Measurements from ENCODE around the gene MTMR8.
"Not testable (repeated sequence)": the region's sequence is repeated elsewhere in the genome, so short reads cannot be mapped to it uniquely, and the experiment has no call there.

MTMR8 gene

GRCh38 chrX:64394874-64395567, at the start of gene MTMR8:
Gene MTMR8, minus strand, starts transcription at chrX:64395452. Its CDS starts 89 bp downstream, at chrX:64395363.
- peak; percentile 51 to 63 for DNase-seq (ENCODE audit: low read depth in 1 of 2, low spot score in 1 of 2)

DNA sequence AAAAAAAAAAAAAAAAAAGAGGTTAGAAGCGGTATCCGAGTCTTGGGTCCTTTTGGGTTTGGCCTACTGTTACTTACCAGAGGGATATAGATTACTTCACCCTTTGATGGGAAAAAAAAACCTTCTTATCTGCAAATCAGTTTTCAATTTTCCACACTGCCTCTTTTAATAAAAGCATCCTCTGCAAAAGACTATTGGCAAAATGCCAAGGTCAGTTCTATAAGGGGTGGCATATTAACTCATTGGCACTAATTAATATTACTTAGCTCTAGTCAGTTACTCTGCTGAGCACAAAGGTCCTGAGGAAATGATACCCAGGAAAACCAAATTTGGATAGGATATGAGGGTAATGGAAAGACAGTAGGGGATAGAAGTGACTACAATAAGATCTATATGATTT, 44.3 kb upstream of the MTMR8 start:
- DNase-seq (ENCODE audit: low read depth in 1 of 2, low spot score in 1 of 2): no peak

- DNase-seq (ENCODE audit: low read depth in 1 of 2, low spot score in 1 of 2): no peak
Measured at GRCh38 chrX:64437665-64438064, 42.4 kb upstream of the MTMR8 start.

DNA sequence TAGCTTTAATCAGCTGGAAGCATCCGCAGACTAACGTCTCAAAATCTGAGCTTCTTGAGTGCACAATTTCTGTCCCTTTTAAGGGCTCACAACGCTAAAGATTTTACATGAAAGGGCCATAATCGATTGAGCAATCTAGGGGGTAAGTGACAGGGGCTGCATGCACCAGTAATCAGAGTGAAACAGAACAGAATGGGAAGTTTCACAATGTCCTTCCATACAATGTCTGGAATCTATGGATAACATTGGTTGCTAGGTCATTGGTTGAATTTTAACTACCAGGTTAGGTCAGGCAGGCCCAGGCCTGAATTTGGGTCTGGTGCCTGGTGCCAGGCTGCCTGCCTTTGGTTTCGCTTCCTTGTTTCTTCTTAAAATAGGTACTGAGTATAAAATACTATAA, 42.0 kb upstream of the MTMR8 start:
- no peak for DNase-seq (ENCODE audit: low read depth in 1 of 2, low spot score in 1 of 2)

DNA sequence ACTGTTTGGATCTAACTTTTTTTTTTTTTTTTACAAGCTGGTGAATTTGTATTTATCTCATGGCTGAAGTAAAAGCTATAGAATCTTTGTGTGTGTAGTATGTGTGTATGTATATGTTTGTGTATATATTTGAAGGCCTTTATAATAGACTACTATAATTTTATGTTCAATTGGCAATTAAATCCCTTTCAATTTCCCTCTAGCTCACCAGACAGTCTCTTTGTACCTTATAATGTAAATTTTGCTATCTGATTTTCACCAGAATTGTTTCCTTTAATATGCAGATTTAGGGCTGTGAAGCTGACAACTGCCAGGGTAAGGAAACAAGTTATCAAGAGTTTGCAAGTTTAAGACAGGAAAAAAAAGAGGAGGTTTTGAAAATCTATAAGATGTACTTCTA, 33.1 kb upstream of the MTMR8 start:
- no peak for DNase-seq (ENCODE audit: low read depth in 1 of 2, low spot score in 1 of 2)

GRCh38 chrX:64427787-64428186, 32.5 kb upstream of the MTMR8 start:
- no peak for DNase-seq (ENCODE audit: low read depth in 1 of 2, low spot score in 1 of 2)

GRCh38 chrX:64427281-64427680, 32.0 kb upstream of the MTMR8 start:
- DNase-seq (ENCODE audit: low read depth in 1 of 2, low spot score in 1 of 2): no peak

GRCh38 chrX:64409730-64410129, 14.5 kb upstream of the MTMR8 start:
- not testable (repeated sequence) for DNase-seq (ENCODE audit: low read depth in 1 of 2, low spot score in 1 of 2)

GRCh38 chrX:64398088-64398487, 2.8 kb upstream of the MTMR8 start:
- no peak for DNase-seq (ENCODE audit: low read depth in 1 of 2, low spot score in 1 of 2)

GRCh38 chrX:64395568-64395929, 297 bp upstream of the MTMR8 start:
- no peak for DNase-seq (ENCODE audit: low read depth in 1 of 2, low spot score in 1 of 2)

DNA sequence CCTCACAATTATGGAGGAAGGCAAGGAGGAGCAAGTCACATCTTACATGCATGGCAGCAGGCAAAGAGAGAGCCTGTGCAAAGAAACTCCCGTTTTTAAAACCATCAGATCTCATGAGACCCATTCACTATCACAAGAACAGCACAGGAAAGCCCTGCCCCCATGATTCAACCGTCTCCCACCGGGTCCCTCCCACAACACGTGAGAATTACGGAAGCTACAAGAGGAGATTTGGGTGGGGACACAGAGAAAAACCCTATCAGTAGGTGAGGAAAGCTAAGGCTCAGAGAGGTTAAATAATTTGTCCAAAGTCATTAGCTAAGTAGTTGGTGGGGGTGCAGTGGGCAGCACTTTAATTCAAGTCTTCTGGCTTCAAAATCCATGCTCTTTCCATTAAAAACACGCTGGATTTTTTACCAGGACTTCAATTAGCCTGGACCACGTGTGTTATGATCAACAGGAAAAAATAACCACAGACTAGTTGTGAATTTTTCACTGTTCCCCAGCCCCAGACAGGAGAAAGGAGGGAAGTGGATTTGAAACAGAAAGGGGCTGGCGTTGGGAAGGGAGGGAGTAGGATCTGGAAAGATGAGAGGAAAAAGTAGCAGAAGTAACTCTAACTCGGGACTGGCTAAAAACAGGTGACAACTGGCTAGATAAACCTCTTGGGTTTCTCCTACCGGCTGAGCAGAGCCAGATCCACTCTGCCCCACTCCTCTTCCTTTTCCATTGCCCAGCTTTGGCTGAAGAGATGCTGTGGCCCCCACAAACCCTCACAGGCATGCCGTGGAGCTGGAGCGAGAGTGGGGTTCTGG, 986 bp downstream of the MTMR8 start:
- no peak for DNase-seq (ENCODE audit: low read depth in 1 of 2, low spot score in 1 of 2)

DNA sequence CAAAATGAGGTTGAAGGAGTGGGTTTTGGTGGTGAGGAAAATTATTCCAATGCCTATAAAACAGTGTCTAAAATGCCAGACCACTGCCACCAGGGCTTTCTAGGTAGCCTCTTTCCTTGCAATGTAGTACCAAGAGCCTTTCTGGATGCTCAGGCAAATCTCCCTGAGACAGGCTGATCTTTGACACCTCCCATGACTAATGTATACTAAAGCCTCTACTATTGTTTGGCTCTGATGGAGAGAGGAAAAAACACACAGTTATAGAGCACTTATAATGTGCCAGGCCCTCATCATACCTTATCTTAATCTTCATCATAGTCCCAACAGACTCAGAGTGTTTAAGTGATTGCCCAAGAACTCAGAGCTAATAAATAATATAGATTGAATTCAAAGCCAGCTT, 5.8 kb downstream of the MTMR8 start:
- DNase-seq (ENCODE audit: low read depth in 1 of 2, low spot score in 1 of 2): no peak

- DNase-seq (ENCODE audit: low read depth in 1 of 2, low spot score in 1 of 2): not testable (repeated sequence)
Measured at GRCh38 chrX:64380789-64381188, 14.5 kb downstream of the MTMR8 start.

GRCh38 chrX:64379924-64380323, 15.3 kb downstream of the MTMR8 start:
- no peak for DNase-seq (ENCODE audit: low read depth in 1 of 2, low spot score in 1 of 2)

DNA sequence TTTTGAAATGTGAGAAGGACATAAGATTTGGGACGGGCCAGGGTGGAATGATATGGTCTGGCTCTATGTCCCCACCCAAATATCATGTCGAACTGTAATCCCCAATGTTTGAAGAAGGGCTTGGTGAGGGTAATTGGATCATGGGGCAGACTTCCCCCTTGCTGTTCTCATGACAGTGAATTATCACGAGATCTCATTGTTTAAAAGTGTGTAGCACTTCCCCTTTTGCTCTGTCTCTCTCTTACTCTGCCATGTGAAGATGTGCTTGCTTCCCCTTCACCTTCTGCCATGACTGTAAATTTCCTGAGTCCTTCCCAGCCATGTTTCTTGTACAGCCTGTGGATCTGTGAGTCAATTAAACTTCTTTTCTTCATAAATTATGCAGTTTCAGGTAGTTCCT, 17.5 kb downstream of the MTMR8 start:
- no peak for DNase-seq (ENCODE audit: low read depth in 1 of 2, low spot score in 1 of 2)

GRCh38 chrX:64352081-64352480, 43.2 kb downstream of the MTMR8 start:
- DNase-seq (ENCODE audit: low read depth in 1 of 2, low spot score in 1 of 2): no peak

GRCh38 chrX:64350521-64350920, 44.7 kb downstream of the MTMR8 start:
- no peak for DNase-seq (ENCODE audit: low read depth in 1 of 2, low spot score in 1 of 2)

GRCh38 chrX:64350047-64350446, 45.2 kb downstream of the MTMR8 start:
- no peak for DNase-seq (ENCODE audit: low read depth in 1 of 2, low spot score in 1 of 2)

GRCh38 chrX:64342811-64343210, 52.4 kb downstream of the MTMR8 start:
- no peak for DNase-seq (ENCODE audit: low read depth in 1 of 2, low spot score in 1 of 2)

- DNase-seq (ENCODE audit: low read depth in 1 of 2, low spot score in 1 of 2): no peak
Measured at GRCh38 chrX:64338296-64338695, 57.0 kb downstream of the MTMR8 start.

DNA sequence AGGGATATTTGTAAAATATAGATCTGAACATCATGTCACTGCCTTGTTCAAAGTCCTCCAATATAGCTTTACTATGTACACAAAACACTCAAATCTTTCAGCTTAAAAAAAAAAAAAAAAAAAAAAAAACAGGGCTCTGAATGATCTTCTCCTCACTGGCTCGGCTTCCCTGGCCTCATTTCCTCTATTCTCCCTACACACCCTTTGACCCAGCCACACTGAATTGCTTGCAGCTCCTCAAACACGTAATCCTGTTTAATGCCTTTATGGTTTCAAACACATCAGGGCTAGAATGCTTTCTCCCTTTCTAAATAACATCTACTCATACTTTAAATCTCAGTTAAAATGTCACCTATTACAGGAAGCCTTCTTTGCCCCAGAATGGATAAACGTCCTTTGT, 60.8 kb downstream of the MTMR8 start:
- DNase-seq (ENCODE audit: low read depth in 1 of 2, low spot score in 1 of 2): no peak

DNA sequence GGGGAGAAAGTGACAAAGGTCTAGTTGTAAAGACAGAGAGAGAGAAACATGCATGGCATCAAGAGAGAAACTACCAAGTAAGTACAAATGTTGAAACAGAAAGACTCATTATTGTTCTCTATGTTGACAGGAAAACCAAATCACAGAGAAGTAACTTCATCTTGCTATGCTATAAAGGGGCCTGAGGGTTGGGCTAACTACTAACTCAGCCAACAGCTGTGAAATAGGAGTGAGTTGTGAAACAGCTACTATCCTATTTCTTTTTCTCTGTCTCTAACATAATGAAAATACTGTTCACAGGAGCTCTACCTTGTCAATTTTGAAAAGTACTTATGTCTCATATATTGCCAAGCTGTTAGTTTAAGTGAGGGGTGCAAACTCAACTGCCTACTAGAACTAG, 65.0 kb downstream of the MTMR8 start:
- DNase-seq (ENCODE audit: low read depth in 1 of 2, low spot score in 1 of 2): no peak

DNA sequence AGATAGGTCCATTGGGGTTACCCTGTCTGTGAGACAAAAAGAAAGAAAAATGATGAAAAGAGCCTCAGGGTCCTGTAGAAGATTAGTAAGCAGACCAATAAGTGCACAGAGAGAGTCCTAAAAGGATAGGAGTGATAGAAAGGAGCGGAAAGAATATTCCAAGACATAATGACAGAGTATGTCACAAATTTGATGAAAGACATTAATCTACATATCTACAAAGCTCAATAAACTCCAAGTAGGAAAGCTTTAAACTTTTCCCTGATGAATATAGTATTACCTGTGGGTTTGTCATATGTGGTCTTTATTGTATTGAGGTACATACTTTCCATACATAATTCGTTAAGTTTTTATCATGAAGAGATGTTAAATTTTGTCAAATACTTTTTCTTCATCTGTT, 73.7 kb downstream of the MTMR8 start:
- DNase-seq (ENCODE audit: low read depth in 1 of 2, low spot score in 1 of 2): no peak

Measured in stimulated activated CD4-positive, alpha-beta T cell treated with anti-CD3 and anti-CD28 coated beads, Interleukin-15, amount 100 ng/mL, for 1 hour (primary cell).